Measurements from ENCODE around the gene ATG4B.

Gene ATG4B

DNA sequence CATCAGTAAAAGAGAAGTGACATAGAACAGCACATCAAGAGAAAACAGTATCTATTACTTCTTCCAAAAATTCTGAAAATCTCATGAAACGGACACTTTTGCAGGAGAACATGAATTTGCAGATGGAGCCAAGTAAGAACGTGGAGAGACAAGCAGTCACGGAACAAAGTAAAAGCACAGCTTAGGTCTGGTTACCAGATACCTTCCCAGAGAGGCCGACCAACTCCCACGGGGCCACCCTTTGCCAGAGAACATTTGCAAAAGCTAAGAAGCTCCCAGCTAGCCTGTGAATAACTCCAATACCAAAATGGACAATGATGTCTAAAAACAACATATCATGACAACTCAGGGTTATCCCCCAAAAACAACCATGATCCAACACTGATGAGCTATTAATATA lies 39.4 kb upstream of the ATG4B start:
- TF ChIP-seq CTCF (IDR thresholded peaks at IDR 0.05; ENCODE audit: borderline replicate concordance, control extremely low read depth, extremely low read depth, insufficient read depth, missing control alignments) = no peak
- DNase-seq (ENCODE audit: low spot score) = no peak
- in situ Hi-C loops (cut with MboI; ENCODE audit: low sequenced_read_pairs, unreplicated experiment) = no loop called here

GRCh38 chr2:241598487-241598886 lies 39.0 kb upstream of the ATG4B start:
- TF ChIP-seq CTCF (IDR thresholded peaks at IDR 0.05; ENCODE audit: borderline replicate concordance, control extremely low read depth, extremely low read depth, insufficient read depth, missing control alignments) = peak; percentile 20
- no peak for DNase-seq (ENCODE audit: low spot score)
- in situ Hi-C loops (cut with MboI; ENCODE audit: low sequenced_read_pairs, unreplicated experiment) = no loop called here

DNA sequence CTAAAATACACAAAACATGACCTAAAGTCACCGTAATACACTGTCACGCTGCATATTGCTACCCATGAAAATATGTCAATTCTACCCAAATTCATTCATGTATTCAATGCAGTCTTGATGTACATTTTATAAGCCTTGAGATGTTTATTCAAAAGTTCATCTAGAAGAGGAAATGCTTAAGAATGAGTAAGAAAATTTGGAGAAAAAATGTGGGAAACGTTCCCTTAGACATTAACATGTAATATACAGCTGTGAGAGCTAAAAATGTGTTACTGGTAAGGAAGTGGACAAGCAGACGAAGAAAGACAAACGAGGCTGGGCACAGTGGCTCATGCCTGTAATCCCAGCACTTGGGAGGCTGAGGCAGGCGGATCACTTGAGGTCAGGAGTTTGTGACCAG lies 37.9 kb upstream of the ATG4B start:
- no peak for TF ChIP-seq CTCF (IDR thresholded peaks at IDR 0.05; ENCODE audit: borderline replicate concordance, control extremely low read depth, extremely low read depth, insufficient read depth, missing control alignments)
- no peak for DNase-seq (ENCODE audit: low spot score)
- in situ Hi-C loops (cut with MboI; ENCODE audit: low sequenced_read_pairs, unreplicated experiment) = no loop called here

DNA sequence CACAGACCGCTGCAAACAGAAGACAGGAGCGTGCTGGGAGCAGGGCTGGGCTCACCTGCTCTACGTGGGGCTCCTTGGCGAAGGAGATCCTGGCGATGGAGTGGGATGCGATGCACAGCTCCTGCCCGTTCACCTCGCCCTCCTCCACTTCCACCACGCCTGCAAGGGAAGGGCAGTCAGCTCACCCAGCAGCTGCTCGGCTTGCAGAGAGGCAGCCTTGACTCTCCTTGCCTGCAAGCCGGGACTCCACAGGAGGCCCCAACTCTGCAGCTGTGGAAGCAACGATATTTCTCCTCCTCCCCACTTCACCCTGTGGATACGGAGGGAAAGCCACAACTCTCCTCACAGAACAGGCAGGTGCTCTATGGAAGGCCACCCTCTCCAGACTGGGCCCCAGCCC lies 35.7 kb upstream of the ATG4B start:
- TF ChIP-seq CTCF (IDR thresholded peaks at IDR 0.05; ENCODE audit: borderline replicate concordance, control extremely low read depth, extremely low read depth, insufficient read depth, missing control alignments) = no peak
- in situ Hi-C loops (cut with MboI; ENCODE audit: low sequenced_read_pairs, unreplicated experiment) = no loop called here

GRCh38 chr2:241602720-241603119 lies 34.8 kb upstream of the ATG4B start:
- no peak for TF ChIP-seq CTCF (IDR thresholded peaks at IDR 0.05; ENCODE audit: borderline replicate concordance, control extremely low read depth, extremely low read depth, insufficient read depth, missing control alignments)
- in situ Hi-C loops (cut with MboI; ENCODE audit: low sequenced_read_pairs, unreplicated experiment) = no loop called here
- no peak for DNase-seq (ENCODE audit: low spot score)

More for the DNA sequence above, 35.7 kb upstream of the ATG4B start:
- DNase-seq (ENCODE audit: low spot score) = no peak

DNA sequence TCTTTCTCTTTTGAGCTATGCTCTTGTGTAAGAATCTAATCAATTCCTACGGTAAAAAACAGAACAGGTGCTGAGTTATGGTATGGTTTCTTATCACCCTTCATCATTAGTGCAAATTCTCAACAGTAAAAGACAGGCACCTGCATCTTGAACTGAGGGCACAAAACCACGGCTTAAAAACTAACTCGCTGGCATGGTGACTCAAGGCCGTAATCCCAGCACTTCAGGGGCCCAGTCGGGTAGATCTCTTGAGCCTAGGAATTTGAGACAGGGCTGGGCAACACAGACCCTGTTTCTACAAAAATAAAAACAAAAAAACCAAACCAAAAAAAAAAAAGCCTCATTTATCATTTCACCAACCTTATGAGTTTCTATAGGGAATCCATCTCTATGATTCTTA lies 33.8 kb upstream of the ATG4B start:
- no peak for TF ChIP-seq CTCF (IDR thresholded peaks at IDR 0.05; ENCODE audit: borderline replicate concordance, control extremely low read depth, extremely low read depth, insufficient read depth, missing control alignments)
- DNase-seq (ENCODE audit: low spot score) = no peak
- in situ Hi-C loops (cut with MboI; ENCODE audit: low sequenced_read_pairs, unreplicated experiment) = no loop called here

GRCh38 chr2:241606186-241606585 lies 31.3 kb upstream of the ATG4B start:
- TF ChIP-seq CTCF (IDR thresholded peaks at IDR 0.05; ENCODE audit: borderline replicate concordance, control extremely low read depth, extremely low read depth, insufficient read depth, missing control alignments) = no peak
- in situ Hi-C loops (cut with MboI; ENCODE audit: low sequenced_read_pairs, unreplicated experiment) = no loop called here
- DNase-seq (ENCODE audit: low spot score) = no peak
